Measurements from ENCODE around the gene DPP3.

DPP3 gene

DNA sequence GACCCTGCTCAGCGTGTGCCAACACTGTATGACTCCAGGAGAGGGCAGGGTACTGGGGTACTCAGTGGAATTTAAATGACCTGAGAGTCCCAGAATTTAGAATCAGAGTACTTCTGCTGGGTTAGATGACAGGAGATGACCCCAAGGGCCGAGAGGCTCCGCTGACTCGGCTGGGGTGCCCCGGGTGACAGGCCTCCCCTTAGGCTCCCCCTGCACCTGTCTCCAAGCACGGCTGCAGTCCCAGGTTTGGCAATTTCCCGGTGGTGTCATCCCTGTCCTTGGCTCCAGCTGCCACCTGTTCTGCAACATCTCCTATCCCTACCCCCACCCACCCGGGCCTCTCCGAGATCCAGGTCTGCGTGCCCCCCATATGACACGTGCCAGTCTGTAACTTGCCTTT, 67.8 kb downstream of the DPP3 start:
- DNase-seq (ENCODE audit: low read depth) = no peak
- H3K4me3 ChIP-seq (ENCODE audit: control insufficient read depth, low read depth, low read length) = no peak overlapping the region
- no peak for TF ChIP-seq CTCF (conservative IDR thresholded peaks at IDR 0.05; ENCODE audit: control insufficient read depth, insufficient read depth, low read depth, low read length)

GRCh38 chr11:66548774-66549630, 68.8 kb downstream of the DPP3 start:
- no peak for TF ChIP-seq CTCF (conservative IDR thresholded peaks at IDR 0.05; ENCODE audit: control insufficient read depth, insufficient read depth, low read depth, low read length)
- DNase-seq (ENCODE audit: low read depth) = no peak
- no peak overlapping the region for H3K4me3 ChIP-seq (ENCODE audit: control insufficient read depth, low read depth, low read length)

DNA sequence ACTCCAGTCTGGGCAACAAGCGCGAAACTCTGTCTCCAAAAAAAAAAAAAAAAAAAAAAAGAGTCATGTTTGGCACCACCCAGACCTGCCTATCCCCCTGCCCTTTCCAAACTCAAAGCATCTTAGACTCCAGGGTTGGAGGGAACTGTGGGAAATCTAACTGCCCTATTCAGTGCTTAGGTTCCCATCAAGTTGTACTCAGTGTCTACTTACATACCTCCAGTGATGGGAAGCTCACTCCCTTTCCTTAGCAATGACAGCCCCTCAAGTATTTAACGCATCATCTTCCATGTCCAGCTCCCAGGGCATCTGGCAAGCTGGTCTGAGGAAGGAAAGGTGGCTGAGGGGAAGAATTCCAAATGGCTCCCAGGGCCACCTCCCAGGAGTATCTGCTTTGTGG, 69.5 kb downstream of the DPP3 start:
- TF ChIP-seq CTCF (conservative IDR thresholded peaks at IDR 0.05; ENCODE audit: control insufficient read depth, insufficient read depth, low read depth, low read length) = no peak
- DNase-seq (ENCODE audit: low read depth) = no peak
- no peak overlapping the region for H3K4me3 ChIP-seq (ENCODE audit: control insufficient read depth, low read depth, low read length)

DNA sequence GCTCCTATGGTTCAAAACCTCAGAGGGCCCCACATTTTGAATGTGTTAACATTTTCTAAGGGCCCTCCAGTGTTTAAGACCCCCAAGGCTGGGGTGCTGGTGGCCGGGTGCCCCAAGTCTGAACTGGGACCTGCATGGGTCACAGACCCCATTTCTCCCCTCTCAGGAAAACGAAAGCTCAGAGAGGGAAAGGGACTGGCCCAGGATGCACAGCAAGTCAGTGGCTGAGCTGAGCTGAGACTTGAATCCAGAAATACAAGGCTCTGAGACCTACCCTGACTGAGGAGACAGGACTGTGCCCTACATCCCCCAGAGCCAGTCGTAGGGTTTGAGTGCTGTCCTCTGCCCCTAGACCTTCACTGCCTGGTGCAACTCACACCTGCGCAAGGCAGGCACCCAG, 70.7 kb downstream of the DPP3 start:
- H3K4me3 ChIP-seq (ENCODE audit: control insufficient read depth, low read depth, low read length) = no peak overlapping the region
- no peak for DNase-seq (ENCODE audit: low read depth)
- no peak for TF ChIP-seq CTCF (conservative IDR thresholded peaks at IDR 0.05; ENCODE audit: control insufficient read depth, insufficient read depth, low read depth, low read length)

DNA sequence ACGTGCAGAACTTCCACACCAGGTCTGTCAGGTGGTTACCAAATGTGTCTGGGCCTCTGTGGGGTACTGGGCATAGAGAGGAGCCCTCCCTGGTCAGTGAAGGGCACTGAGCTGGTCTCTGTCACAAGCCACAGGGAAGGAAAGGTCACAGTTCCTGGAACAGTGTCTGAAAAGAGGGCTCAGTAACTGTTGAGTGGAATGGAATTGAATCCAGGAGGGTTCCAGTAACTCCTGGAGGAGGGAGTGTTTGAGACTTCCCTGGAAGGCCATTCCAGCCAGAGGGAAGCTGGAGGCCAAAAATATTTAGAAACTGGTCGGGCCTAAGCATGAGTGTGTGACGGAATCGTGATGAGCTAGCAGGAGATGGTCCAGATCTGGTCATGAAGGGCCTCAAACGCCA, 74.4 kb downstream of the DPP3 start:
- H3K4me3 ChIP-seq (ENCODE audit: control insufficient read depth, low read depth, low read length) = no peak overlapping the region
- TF ChIP-seq CTCF (conservative IDR thresholded peaks at IDR 0.05; ENCODE audit: control insufficient read depth, insufficient read depth, low read depth, low read length) = no peak
- DNase-seq (ENCODE audit: low read depth) = no peak

DNA sequence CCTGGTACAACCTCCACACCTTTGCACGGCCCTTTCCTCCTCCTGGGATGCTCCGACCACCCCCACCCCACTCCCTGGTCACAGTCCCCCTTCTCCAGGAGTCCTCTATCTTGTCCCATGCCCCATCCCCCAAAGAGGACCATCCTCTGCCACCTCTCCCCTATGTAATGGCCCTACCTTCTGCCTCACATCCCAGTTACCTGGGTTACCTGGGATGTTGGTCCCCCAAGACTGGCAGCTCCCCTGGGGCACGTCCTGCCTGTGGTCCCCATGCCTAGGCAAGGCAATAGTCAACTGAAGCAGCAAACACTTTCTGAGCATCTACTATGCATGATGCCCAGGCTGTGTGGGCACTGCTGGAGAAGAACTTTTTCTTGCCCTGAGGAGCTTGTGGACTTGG, 75.2 kb downstream of the DPP3 start:
- H3K4me3 ChIP-seq (ENCODE audit: control insufficient read depth, low read depth, low read length) = no peak overlapping the region
- no peak for DNase-seq (ENCODE audit: low read depth)
- no peak for TF ChIP-seq CTCF (conservative IDR thresholded peaks at IDR 0.05; ENCODE audit: control insufficient read depth, insufficient read depth, low read depth, low read length)

All from fibroblast of mammary gland (primary cell).